ENCODE data around the gene PSMD8.
"Not testable (repeated sequence)": the region's sequence is repeated elsewhere in the genome, so short reads cannot be mapped to it uniquely, and the experiment has no call there.

PSMD8 gene

DNA sequence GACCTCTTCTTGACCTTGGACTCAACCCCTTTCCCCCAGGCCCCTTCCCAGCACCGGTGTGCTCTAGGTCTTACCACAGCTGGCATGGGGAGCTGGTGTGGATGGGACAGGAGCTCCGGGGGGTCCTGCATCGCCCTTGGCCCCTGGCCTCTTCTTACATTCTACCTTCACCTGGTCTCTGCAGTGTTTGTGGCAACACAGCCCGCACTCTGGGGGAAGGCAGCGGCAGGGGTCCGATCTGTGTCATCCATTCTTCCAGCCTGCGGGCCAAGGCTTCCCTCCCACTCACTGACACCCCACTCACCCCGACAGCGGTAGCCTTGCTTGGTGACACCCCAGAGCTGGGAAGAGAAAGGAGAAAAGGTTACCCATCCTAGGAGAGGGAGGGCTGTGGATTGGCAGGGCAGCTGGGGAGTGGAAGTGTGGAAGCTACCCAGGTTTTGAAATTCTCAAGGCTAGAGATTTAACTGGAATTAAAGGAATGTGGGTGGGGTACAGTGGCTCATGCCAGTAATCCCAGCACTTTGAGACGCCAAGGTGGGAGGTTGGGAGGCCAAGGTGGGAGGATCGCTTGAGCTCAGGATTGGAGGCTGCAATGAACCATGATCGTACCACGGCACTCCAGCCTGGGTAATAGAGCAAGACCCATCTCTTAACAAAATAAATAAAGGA lies 36.8 kb downstream of the PSMD8 start:
- DNase-seq: no peak

GRCh38 chr19:38411898-38412297 lies 37.5 kb downstream of the PSMD8 start:
- not testable (repeated sequence) for DNase-seq, ATAC-seq

More for the DNA sequence above, 36.8 kb downstream of the PSMD8 start:
- no peak for ATAC-seq

GRCh38 chr19:38412491-38412890 lies 38.1 kb downstream of the PSMD8 start:
- ATAC-seq: no peak
- DNase-seq: no peak

GRCh38 chr19:38412961-38413360 lies 38.6 kb downstream of the PSMD8 start:
- ATAC-seq (no peak), DNase-seq (no peak)

DNA sequence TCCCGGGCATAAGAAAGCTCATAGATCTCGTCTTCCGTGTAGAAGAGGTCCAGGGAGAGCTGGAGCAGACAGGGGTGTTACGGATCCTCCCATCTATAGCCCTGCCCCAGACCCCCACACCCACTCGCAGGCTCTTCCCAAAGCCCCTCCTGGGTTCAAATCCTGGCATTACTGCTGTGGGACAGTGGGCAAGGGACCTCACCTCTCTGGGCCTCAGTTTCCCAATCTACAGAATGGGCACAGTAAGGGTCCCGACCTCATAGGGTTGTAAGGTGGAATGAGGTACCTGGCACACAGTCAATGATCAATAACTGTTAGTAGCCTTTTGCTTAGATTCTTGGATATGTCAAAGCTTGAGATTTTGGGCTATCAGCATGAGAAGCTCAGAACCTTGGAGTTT lies 39.0 kb downstream of the PSMD8 start:
- ATAC-seq (no peak), DNase-seq (no peak)

GRCh38 chr19:38417146-38417543 lies 42.8 kb downstream of the PSMD8 start:
- ATAC-seq: no peak
- no peak for DNase-seq

- ATAC-seq (peak; percentile 77), DNase-seq (peak; percentile 69)
These were observed 43.5 kb downstream of the PSMD8 start for GRCh38 chr19:38417544-38418506.

DNA sequence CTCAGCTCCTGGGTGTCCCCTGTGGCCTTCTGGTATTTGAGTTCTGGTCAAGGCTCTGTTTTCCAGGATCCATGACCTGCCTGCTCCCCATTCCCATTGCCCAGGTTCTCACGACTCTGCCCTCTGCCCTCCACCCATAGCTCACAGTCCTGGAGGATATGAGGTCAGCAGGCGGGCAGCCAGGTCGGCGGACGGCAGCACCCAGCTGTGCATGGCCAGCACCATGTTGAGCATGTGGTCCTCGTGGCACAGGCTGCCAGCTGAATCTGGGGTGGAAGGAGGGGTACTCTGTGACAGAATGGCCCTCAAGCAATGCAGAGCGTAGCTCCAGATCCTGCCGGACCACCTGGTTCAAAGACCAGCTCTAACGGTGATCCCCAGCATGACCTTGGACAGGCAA lies 46.6 kb downstream of the PSMD8 start:
- DNase-seq: no peak
- no peak for ATAC-seq

DNA sequence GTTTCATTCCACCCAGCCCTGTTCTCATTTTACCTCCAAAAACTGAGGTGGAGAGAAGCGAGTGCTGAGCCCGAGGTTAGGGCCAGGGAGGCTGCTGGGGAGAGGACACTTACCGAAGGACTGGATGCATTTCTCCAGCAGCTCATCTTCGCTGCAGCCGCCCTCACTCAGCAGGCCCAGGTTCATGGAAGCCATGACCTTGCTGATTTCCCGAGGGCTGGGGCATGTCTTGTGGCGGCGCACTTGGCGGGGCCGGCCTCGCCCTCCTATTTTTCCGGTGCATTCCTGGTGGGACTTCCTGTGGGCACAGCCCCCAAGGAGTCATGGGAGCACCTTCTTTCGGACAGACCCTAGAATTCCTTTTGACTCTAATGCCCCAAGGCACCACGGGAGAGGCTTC lies 47.5 kb downstream of the PSMD8 start:
- DNase-seq (no peak), ATAC-seq (no peak)

GRCh38 chr19:38422438-38422837 lies 48.1 kb downstream of the PSMD8 start:
- DNase-seq: no peak

GRCh38 chr19:38424272-38424671 lies 49.9 kb downstream of the PSMD8 start:
- DNase-seq (no peak), ATAC-seq (no peak)

More at GRCh38 chr19:38422438-38422837, 48.1 kb downstream of the PSMD8 start:
- no peak for ATAC-seq

DNA sequence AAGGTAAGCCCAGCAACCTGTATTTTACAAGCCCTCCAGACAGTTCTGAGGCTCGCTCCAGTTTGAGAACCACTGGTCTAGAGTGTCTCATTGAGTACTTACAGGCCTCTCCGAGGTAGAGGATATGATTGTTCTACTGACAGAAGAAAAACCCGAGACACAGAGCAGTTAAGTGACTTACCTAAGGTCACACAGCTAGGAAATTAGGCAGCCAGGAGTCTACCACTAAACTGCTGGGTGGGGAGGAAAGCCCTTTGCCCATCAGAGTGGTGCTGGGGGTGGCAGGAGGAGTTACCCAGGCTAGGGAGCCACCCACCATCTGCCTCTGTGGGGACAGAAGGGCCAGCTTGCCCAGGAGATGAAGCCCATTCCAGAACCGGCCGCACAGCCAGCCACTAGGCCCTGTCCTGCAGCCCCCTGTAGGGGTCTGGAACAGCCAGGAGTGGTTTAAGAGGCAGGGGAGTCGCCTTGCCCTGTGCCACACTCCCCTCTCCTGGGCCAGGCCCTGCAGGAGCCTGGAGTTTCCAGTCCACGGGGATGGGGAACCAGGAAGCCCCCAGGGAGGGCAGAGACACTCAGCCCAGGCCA lies 50.9 kb downstream of the PSMD8 start:
- ATAC-seq (no peak), DNase-seq (no peak)

DNA sequence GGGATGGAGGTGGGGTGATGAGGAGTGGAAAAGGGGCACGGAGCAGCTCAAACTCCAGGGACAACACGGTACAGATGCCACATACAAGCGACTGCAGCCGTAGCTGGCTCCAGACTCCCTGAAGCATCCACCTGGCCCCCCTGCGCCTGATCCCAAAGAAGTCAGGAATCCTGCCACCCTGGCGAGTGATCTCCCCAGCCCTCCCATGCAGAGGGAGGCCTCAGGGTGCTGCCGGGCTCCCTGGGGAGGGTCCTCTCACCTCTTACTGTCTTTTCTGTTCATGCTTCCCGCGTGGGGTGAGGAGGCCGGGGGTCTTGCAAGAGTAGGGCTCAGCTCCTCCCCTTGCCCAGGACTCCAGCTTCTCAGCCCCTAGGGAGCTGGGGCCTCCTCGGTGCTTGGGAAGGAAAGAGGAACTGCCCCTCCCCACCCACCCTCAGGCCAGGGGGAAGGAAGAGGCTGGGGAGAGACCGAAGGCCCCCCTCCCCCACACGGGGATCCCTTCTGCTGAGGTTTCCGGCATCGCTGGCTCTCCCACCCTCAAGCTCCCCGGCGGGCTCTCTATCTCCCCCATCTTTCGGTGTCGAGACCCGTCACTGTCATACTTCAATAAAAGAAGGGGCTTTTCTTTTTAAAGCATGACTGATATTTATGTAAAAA lies 51.6 kb downstream of the PSMD8 start, which contains the start of gene RASGRP4:
Gene RASGRP4 (minus strand): TSS at position 410 of the 657 bp plus-strand sequence. CDS start 128 bp downstream, at position 282.
- peak; percentile 65 for DNase-seq
- peak; percentile 15 for ATAC-seq

- peak; percentile 56 for ATAC-seq
- DNase-seq: peak; percentile 27
These were observed 52.8 kb downstream of the PSMD8 start for GRCh38 chr19:38427035-38427677.

DNA sequence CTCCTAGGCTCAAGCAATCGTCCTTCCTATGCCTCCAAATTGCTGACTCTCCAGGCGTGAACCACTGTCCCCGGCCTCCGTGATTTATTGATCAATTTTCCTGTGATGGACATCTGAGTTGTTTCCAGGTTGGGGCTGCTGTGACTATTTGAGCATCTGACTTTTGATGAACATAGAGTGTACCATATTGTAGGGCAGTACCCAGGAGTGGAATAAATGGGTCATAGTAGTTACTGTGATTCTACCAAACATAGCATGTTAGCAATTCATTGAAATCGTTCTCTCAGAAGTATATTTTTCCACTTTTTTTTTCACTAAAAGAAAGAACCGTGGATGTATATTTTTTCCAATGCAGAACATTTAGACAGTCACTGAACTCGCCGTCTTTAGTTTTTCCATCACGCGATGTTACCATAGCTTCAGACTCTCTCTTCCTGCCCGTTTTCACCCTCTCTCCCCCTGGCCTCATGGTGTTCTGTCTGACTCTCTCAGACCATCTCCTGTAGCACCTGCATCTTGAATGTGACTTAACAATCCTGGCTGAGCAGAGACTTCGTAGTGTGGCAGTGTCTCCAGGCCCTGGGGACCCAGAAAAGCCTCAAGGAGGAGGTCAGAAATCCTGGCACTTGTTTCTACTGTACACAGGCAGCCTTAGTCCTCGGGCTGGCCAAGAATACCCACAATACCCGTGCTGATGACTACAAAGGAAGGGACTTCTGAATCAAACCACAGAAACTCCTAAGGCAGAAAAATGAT lies 54.9 kb downstream of the PSMD8 start:
- ATAC-seq (peak; percentile 83), DNase-seq (peak; percentile 32)

GRCh38 chr19:38429811-38430156 lies 55.4 kb downstream of the PSMD8 start:
- no peak for DNase-seq
- ATAC-seq: no peak

GRCh38 chr19:38430931-38431330 lies 56.6 kb downstream of the PSMD8 start:
- DNase-seq (no peak), ATAC-seq (no peak)

GRCh38 chr19:38433268-38433733 lies 58.9 kb downstream of the PSMD8 start, which contains the start of gene RYR1:
RYR1 (plus strand) TSS chr19:38433691; CDS start chr19:38433830, 139 bp downstream.
- ATAC-seq (peak; percentile 34), DNase-seq (peak; percentile 69)
